WERI-Rb-1 (cell line): ENCODE results near the gene INPP4B.

Source experiments
- DNase-seq: peaks from one replicate; pipeline ENCODE4 v3.0.0-alpha.2; 2020
- H3K27ac ChIP-seq: fragments of 250-450 bp; sonication (Bioruptor Pico); 2 replicates; pipeline ENCODE4 v1.5.1; 2020; ENCODE audit warnings: mild to moderate bottlenecking, moderate library complexity
- H3K27me3 ChIP-seq: fragments of 250-450 bp; sonication (Bioruptor Pico); 2 replicates; pipeline ENCODE4 v1.5.1; 2021; ENCODE audit warnings: mild to moderate bottlenecking, low read depth, moderate library complexity; ENCODE audit not compliant: insufficient read depth, severe bottlenecking
- H3K36me3 ChIP-seq: fragments of 250-450 bp; sonication (Bioruptor Pico); 2 replicates; pipeline ENCODE4 v1.5.1; 2020; ENCODE audit warnings: mild to moderate bottlenecking, moderate library complexity
- H3K4me3 ChIP-seq: 2 replicates; pipeline ENCODE4 v1.5.1; 2011; ENCODE audit warnings: low read depth, mild to moderate bottlenecking, control low read depth, low read length
- H3K9me3 ChIP-seq: fragments of 250-450 bp; sonication (Bioruptor Pico); 2 replicates; pipeline ENCODE4 v1.5.1; 2021; ENCODE audit warnings: mild to moderate bottlenecking, moderate library complexity; ENCODE audit not compliant: severe bottlenecking
- CTCF ChIP-seq: IDR thresholded peaks from 2 replicates; pipeline ENCODE4 v1.5.1; 2011; ENCODE audit warnings: low read depth, mild to moderate bottlenecking, control low read depth, inconsistent platforms, low read length

Gene INPP4B

GRCh38 chr4:142021181-142021580, 824.9 kb downstream of the INPP4B start:
- Histone ChIP-seq H3K9me3 (no peaks in the 10 kb centered on the region), H3K36me3 (no peaks in the 10 kb centered on the region), H3K27me3 (no peaks in the 10 kb centered on the region), H3K27ac (no peak overlapping the region), H3K4me3 (no peak overlapping the region)
- TF ChIP-seq CTCF, result no peak
- DNase-seq, result no peak

DNA sequence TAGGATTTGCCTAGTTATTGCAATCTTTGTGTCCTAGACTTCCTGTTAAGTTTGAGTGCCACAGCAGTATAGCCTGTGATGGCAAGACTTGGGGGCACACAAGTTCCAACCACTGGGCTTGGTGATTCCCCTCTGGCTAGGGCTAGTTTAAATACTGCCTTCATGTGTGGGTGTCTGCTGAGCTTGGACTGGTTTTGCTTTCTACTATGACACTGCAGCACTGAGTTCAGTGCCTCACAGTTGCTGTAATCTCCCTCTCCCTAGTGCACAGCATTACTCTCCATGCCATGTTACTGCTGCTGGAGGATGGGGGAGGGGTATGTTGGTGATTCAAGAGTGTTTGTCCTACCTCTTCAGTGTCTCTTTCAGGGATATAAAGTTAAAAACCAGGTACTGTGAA, 830.1 kb downstream of the INPP4B start:
- Histone ChIP-seq H3K36me3 (no peaks in the 10 kb centered on the region), H3K27ac (no peak overlapping the region), H3K9me3 (no peaks in the 10 kb centered on the region), H3K27me3 (no peaks in the 10 kb centered on the region), H3K4me3 (no peak overlapping the region)
- no peak for DNase-seq
- TF ChIP-seq CTCF, result no peak

DNA sequence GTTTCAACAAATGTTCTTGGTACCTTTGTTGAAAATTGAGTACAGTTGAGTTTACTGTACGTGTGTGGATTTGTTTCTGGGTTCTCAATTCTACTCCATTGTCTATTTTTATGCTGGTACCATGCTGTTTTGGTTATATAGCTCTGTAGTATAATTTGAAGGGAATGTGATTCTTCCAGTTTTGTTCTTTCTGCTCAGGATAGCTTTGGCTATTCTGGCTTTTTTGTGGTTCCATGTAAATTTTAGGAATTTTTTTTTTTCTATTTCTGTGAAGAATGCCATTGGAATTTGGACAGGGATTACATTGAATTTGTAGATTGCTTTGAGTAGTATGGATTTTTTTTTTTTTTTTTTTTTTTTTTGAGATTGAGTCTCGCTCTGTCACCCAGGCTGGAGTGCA, 836.4 kb downstream of the INPP4B start:
- TF ChIP-seq CTCF, result no peak
- DNase-seq, result no peak
- no peak overlapping the region for H3K27ac ChIP-seq
- H3K27me3 ChIP-seq, result no peaks in the 10 kb centered on the region
- H3K36me3 ChIP-seq, result no peaks in the 10 kb centered on the region
- no peak overlapping the region for H3K4me3 ChIP-seq
- H3K9me3 ChIP-seq, result peaks cover 5% of the 10 kb centered on the region

GRCh38 chr4:142005519-142005918, 840.6 kb downstream of the INPP4B start:
- Histone ChIP-seq H3K36me3 (no peaks in the 10 kb centered on the region), H3K9me3 (peaks cover 5% of the 10 kb centered on the region), H3K4me3 (no peak overlapping the region), H3K27ac (no peak overlapping the region), H3K27me3 (no peaks in the 10 kb centered on the region)
- no peak for TF ChIP-seq CTCF
- no peak for DNase-seq

- no peak for DNase-seq
- H3K36me3 ChIP-seq, result no peaks in the 10 kb centered on the region
- H3K27me3 ChIP-seq, result no peaks in the 10 kb centered on the region
- H3K27ac ChIP-seq, result no peak overlapping the region
- no peak for TF ChIP-seq CTCF
- H3K9me3 ChIP-seq, result peaks cover 9% of the 10 kb centered on the region
- no peak overlapping the region for H3K4me3 ChIP-seq
These were observed 846.5 kb downstream of the INPP4B start for GRCh38 chr4:141999446-142000143.

DNA sequence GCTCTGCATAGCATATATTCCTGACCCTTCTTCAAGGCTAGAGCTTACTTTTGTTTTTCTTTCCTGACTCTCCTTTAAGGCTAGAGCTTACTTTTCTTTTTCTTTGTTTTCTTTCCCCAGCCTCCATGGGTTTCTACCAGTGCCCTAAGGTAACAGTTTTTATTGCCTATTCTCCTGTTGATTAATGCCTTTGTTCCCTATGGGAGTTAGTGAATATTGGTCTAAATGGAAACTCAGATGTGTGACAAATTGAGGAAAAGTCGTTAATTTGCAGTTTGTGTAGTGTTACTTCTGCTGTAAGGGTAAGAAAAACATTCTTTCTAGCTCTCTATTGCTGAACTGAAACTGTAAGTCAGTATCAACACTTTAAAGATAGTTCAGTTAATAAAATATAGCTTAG, 851.0 kb downstream of the INPP4B start:
- Histone ChIP-seq H3K27me3 (no peaks in the 10 kb centered on the region), H3K36me3 (no peaks in the 10 kb centered on the region), H3K4me3 (no peak overlapping the region), H3K27ac (no peak overlapping the region), H3K9me3 (peaks cover 9% of the 10 kb centered on the region)
- DNase-seq, result no peak
- TF ChIP-seq CTCF, result no peak
